GM18517 (cell line): ENCODE data around the gene SCYL2.
"Not testable (repeated sequence)": the region's sequence is repeated elsewhere in the genome, so short reads cannot be mapped to it uniquely, and the experiment has no call there.

Experiments used
- ATAC-seq: cut with Tn5 transposase; IDR thresholded peaks from one replicate; pipeline ENCODE4 v1.9.1; 2021; ENCODE audit warnings: mild to moderate bottlenecking, moderate library complexity; ENCODE audit not compliant: unreplicated experiment

The SCYL2 gene

GRCh38 chr12:100266835-100267602 is at the start of gene SCYL2, which contains the start of gene DEPDC4:
TSS of gene SCYL2 (plus strand) at chr12:100267177. CDS start at chr12:100282971, 15,794 bp downstream.
TSS of gene DEPDC4 (minus strand) at chr12:100267079. CDS start at chr12:100267076, 3 bp downstream.
- peak; percentile 93 for ATAC-seq

GRCh38 chr12:100219328-100220109 is 47.5 kb upstream of the SCYL2 start:
- ATAC-seq, result no peak

GRCh38 chr12:100221523-100221922 is 45.5 kb upstream of the SCYL2 start:
- ATAC-seq, result no peak

- ATAC-seq, result not testable (repeated sequence)
These were observed 44.8 kb upstream of the SCYL2 start for GRCh38 chr12:100222173-100222572.

GRCh38 chr12:100225491-100225890 is 41.5 kb upstream of the SCYL2 start:
- no peak for ATAC-seq

- no peak for ATAC-seq
These were observed 37.8 kb upstream of the SCYL2 start for GRCh38 chr12:100229036-100229635.

GRCh38 chr12:100229876-100230275 is 37.1 kb upstream of the SCYL2 start:
- no peak for ATAC-seq

- not testable (repeated sequence) for ATAC-seq
These were observed 35.1 kb upstream of the SCYL2 start for GRCh38 chr12:100231873-100232272.

- no peak for ATAC-seq
These were observed 32.8 kb upstream of the SCYL2 start for GRCh38 chr12:100234166-100234565.

GRCh38 chr12:100234591-100235304 is 32.2 kb upstream of the SCYL2 start:
- ATAC-seq, result peak; percentile 67

- ATAC-seq, result no peak
These were observed 28.2 kb upstream of the SCYL2 start for GRCh38 chr12:100238801-100239200.

GRCh38 chr12:100239589-100239988 is 27.4 kb upstream of the SCYL2 start:
- no peak for ATAC-seq

- no peak for ATAC-seq
These were observed 23.8 kb upstream of the SCYL2 start for GRCh38 chr12:100243137-100243536.

GRCh38 chr12:100247765-100248164 is 19.2 kb upstream of the SCYL2 start:
- no peak for ATAC-seq

GRCh38 chr12:100248886-100249285 is 18.1 kb upstream of the SCYL2 start:
- no peak for ATAC-seq

- ATAC-seq, result no peak
These were observed 17.0 kb upstream of the SCYL2 start for GRCh38 chr12:100249941-100250340.

GRCh38 chr12:100251917-100252316 is 15.1 kb upstream of the SCYL2 start:
- ATAC-seq, result no peak

- no peak for ATAC-seq
These were observed 13.5 kb upstream of the SCYL2 start for GRCh38 chr12:100253437-100253836.

GRCh38 chr12:100254876-100255275 is 12.1 kb upstream of the SCYL2 start:
- ATAC-seq, result no peak

GRCh38 chr12:100258127-100258526 is 8.8 kb upstream of the SCYL2 start:
- ATAC-seq, result no peak

- ATAC-seq, result no peak
These were observed 3.8 kb upstream of the SCYL2 start for GRCh38 chr12:100263131-100263530.
